Neural cell (in vitro differentiated cells): ENCODE results near the gene TBC1D9. TPM values are rescaled to one million over a fixed set of nuclear protein-coding genes. Genes with fewer than 3 reads are reported as not detected.

Experiments
- H2AFZ ChIP-seq: fragments of 200-600, 300-800 bp; sonication (generic), shearing (Covaris generic); 2 replicates; pipeline ENCODE4 v1.6.0; 2014; ENCODE audit warnings: low read depth, mild to moderate bottlenecking, antibody characterized with exemption, low read length, moderate library complexity
- H3F3A ChIP-seq: fragments of 200-600 bp; shearing (Covaris generic); 2 replicates; pipeline ENCODE4 v1.6.1; 2016; ENCODE audit warnings: mild to moderate bottlenecking, moderate library complexity, mixed read lengths, antibody characterized with exemption, low read length; ENCODE audit not compliant: insufficient read depth, poor library complexity, severe bottlenecking
- H3K27ac ChIP-seq: fragments of 200-600, 300-800 bp; sonication (generic), shearing (Covaris generic); 2 replicates; pipeline ENCODE4 v1.5.1; 2014; ENCODE audit warnings: mild to moderate bottlenecking, low read length, moderate library complexity
- H3K27me3 ChIP-seq: fragments of 300-800, 200-600 bp; sonication (generic), shearing (Covaris generic); 2 replicates; pipeline ENCODE4 v1.6.0; 2014; ENCODE audit warnings: mild to moderate bottlenecking, low read depth, low read length, moderate library complexity; ENCODE audit not compliant: insufficient read depth
- H3K36me3 ChIP-seq: fragments of 300-800, 200-600 bp; sonication (generic), shearing (Covaris generic); 2 replicates; pipeline ENCODE4 v1.5.1; 2014; ENCODE audit warnings: mild to moderate bottlenecking, antibody characterized with exemption, low read length, moderate library complexity; ENCODE audit not compliant: insufficient read depth
- H3K4me2 ChIP-seq: fragments of 300-800, 200-600 bp; sonication (generic), shearing (Covaris generic); 2 replicates; pipeline ENCODE4 v1.6.0; 2014; ENCODE audit warnings: mild to moderate bottlenecking, low read length
- H3K4me3 ChIP-seq: fragments of 300-800, 200-600 bp; sonication (generic), shearing (Covaris generic); 2 replicates; pipeline ENCODE4 v1.5.1; 2014; ENCODE audit warnings: mild to moderate bottlenecking, low read length, moderate library complexity
- H3K79me2 ChIP-seq: fragments of 200-600 bp; shearing (Covaris generic); replicated peaks from 2 replicates; pipeline ENCODE4 v1.6.0; 2014; ENCODE audit warnings: mild to moderate bottlenecking, low read length, moderate library complexity; ENCODE audit not compliant: insufficient read depth
- H3K9ac ChIP-seq: fragments of 300-800, 200-600 bp; sonication (generic), shearing (Covaris generic); 2 replicates; pipeline ENCODE4 v1.6.1; 2016; ENCODE audit warnings: mild to moderate bottlenecking, low read length, mixed read lengths
- H3K9me2 ChIP-seq: fragments of 200-600 bp; shearing (Covaris generic); 2 replicates; pipeline ENCODE4 v1.6.1; 2016; ENCODE audit warnings: mild to moderate bottlenecking, low read length, mixed read lengths; ENCODE audit not compliant: insufficient read depth
- H3K9me3 ChIP-seq: fragments of 200-600, 300-800 bp; sonication (generic), shearing (Covaris generic); 2 replicates; pipeline ENCODE4 v1.6.1; 2016; ENCODE audit warnings: mild to moderate bottlenecking, mixed run types, low read length, moderate library complexity, mixed read lengths
- H4K20me1 ChIP-seq: fragments of 200-600 bp; shearing (Covaris generic); 2 replicates; pipeline ENCODE4 v1.6.1; 2016; ENCODE audit warnings: mild to moderate bottlenecking, mixed run types; ENCODE audit not compliant: insufficient read depth
- CTCF ChIP-seq: fragments of 450-650 bp; IDR thresholded peaks from 2 replicates; pipeline ENCODE4 v1.5.1; 2014; ENCODE audit warnings: antibody characterized with exemption, mild to moderate bottlenecking, moderate library complexity; ENCODE audit not compliant: poor library complexity, severe bottlenecking
- EP300 ChIP-seq: fragments of 450-650 bp; conservative IDR thresholded peaks from 2 replicates; pipeline ENCODE4 v1.6.1; 2014; ENCODE audit warnings: antibody characterized with exemption, mild to moderate bottlenecking, moderate library complexity; ENCODE audit not compliant: poor library complexity, severe bottlenecking
- EZH2 ChIP-seq: fragments of 200-600, 300-800 bp; shearing (Covaris generic), sonication (generic); IDR thresholded peaks from 2 replicates; pipeline ENCODE4 v1.6.1; 2014; ENCODE audit warnings: antibody characterized with exemption, low read length, borderline replicate concordance, mild to moderate bottlenecking; ENCODE audit not compliant: insufficient read depth, poor library complexity, severe bottlenecking
- MXI1 ChIP-seq: fragments of 450-650 bp; conservative IDR thresholded peaks from 2 replicates; pipeline ENCODE4 v1.6.1; 2014; ENCODE audit warnings: antibody characterized with exemption, mild to moderate bottlenecking; ENCODE audit not compliant: poor library complexity, severe bottlenecking
- POLR2AphosphoS5 ChIP-seq: IDR thresholded peaks from 2 replicates; pipeline ENCODE4 v1.6.1; 2012
- RAD21 ChIP-seq: fragments of 450-650 bp; conservative IDR thresholded peaks from 2 replicates; pipeline ENCODE4 v1.6.1; 2014; ENCODE audit warnings: antibody characterized with exemption, mild to moderate bottlenecking, moderate library complexity
- REST ChIP-seq: IDR thresholded peaks from 2 replicates; pipeline ENCODE4 v1.6.1; 2012; ENCODE audit warnings: borderline replicate concordance
- SMC3 ChIP-seq: fragments of 450-650 bp; conservative IDR thresholded peaks from 2 replicates; pipeline ENCODE4 v1.6.1; 2014; ENCODE audit warnings: antibody characterized with exemption, mild to moderate bottlenecking, moderate library complexity; ENCODE audit not compliant: poor library complexity
- TAF1 ChIP-seq: IDR thresholded peaks from 2 replicates; pipeline ENCODE4 v1.6.1; 2012; ENCODE audit warnings: low read depth
- polyA plus RNA-seq: library from polyadenylated mRNA; depleted of rRNA; stranded (reverse); fragments of >200 nt; gene quantifications from 2 replicates; pipeline ENCODE4 v1.2.3, GENCODE V29; 2014

Gene TBC1D9
- polyA plus RNA-seq, 1 donor from 2014 or later = 42.8 TPM

- Histone ChIP-seq H4K20me1 (no peaks in the 10 kb centered on the region), H3K27ac (no peak overlapping the region), H3K79me2 (no peaks in the 10 kb centered on the region), H3K4me3 (no peak overlapping the region), H2AFZ (no peak overlapping the region), H3K36me3 (peaks cover 16% of the 10 kb centered on the region), H3K9me2 (no peaks in the 10 kb centered on the region), H3K9ac (no peak overlapping the region), H3F3A (no peaks in the 10 kb centered on the region), H3K4me2 (no peak overlapping the region), H3K9me3 (no peaks in the 10 kb centered on the region), H3K27me3 (no peaks in the 10 kb centered on the region)
- TF ChIP-seq CTCF (no peak), REST (no peak), TAF1 (no peak), POLR2AphosphoS5 (no peak), SMC3 (no peak), EP300 (no peak), MXI1 (no peak), RAD21 (no peak), EZH2 (no peak)
Measured at GRCh38 chr4:140672416-140672815, 83.8 kb downstream of the TBC1D9 start.

DNA sequence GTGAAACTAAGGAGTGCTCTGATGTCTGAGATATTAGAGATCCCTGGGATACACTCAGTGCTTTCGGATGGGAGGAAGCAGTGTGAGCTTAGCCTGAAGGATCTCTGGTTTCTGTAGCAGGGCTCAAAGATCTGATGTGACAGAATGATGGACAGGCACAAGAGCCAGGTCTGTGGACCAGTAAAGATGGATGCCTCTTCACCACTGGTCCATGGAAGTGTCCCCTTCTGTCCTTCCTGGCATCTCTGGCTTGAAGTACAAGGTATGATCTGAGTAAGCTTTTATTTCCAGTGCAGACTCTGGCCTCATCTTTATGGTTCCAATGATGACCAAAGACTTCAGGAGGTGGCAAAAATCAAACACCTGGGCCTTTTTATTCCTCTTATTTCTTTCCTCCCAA, 88.1 kb downstream of the TBC1D9 start:
- Histone ChIP-seq H4K20me1 (no peaks in the 10 kb centered on the region), H3K9me3 (no peaks in the 10 kb centered on the region), H3K4me3 (no peak overlapping the region), H3K36me3 (peaks cover 16% of the 10 kb centered on the region), H3K27me3 (no peaks in the 10 kb centered on the region), H3F3A (no peaks in the 10 kb centered on the region), H3K9me2 (no peaks in the 10 kb centered on the region), H2AFZ (no peak overlapping the region), H3K9ac (no peak overlapping the region), H3K4me2 (no peak overlapping the region), H3K79me2 (no peaks in the 10 kb centered on the region), H3K27ac (no peak overlapping the region)
- TF ChIP-seq POLR2AphosphoS5 (no peak), CTCF (no peak), EZH2 (no peak), EP300 (no peak), SMC3 (no peak), TAF1 (no peak), REST (no peak), RAD21 (no peak), MXI1 (no peak)
